Ishikawa (cell line): Measurements from ENCODE around the gene CACNA2D3.

Experiments used
- EP300 ChIP-seq: IDR thresholded peaks from 2 replicates; pipeline ENCODE4 v1.6.1; 2012; ENCODE audit warnings: borderline replicate concordance
- FOXM1 ChIP-seq: IDR thresholded peaks from 2 replicates; pipeline ENCODE4 v1.6.1; 2012; ENCODE audit warnings: low read depth, borderline replicate concordance
- NFIC ChIP-seq: IDR thresholded peaks from 2 replicates; pipeline ENCODE4 v1.6.1; 2012
- REST ChIP-seq: IDR thresholded peaks from 2 replicates; pipeline ENCODE4 v1.6.1; 2012; ENCODE audit warnings: low read depth, mild to moderate bottlenecking
- TAF1 ChIP-seq: IDR thresholded peaks from 2 replicates; pipeline ENCODE4 v1.6.1; 2012; ENCODE audit warnings: low read depth, mild to moderate bottlenecking
- USF1 ChIP-seq: IDR thresholded peaks from 2 replicates; pipeline ENCODE4 v1.6.1; 2012
- YY1 ChIP-seq: IDR thresholded peaks from 2 replicates; pipeline ENCODE4 v1.6.1; 2012; ENCODE audit warnings: low read depth

- TF ChIP-seq EP300 (no peak), TAF1 (no peak), YY1 (no peak), USF1 (no peak), REST (no peak), NFIC (no peak), FOXM1 (no peak)
These were observed 223.6 kb downstream of the CACNA2D3 start for GRCh38 chr3:54345847-54346375.
